ENCODE data around the gene MBTPS2.
"Not testable (repeated sequence)": the region's sequence is repeated elsewhere in the genome, so short reads cannot be mapped to it uniquely, and the experiment has no call there.

Gene MBTPS2

GRCh38 chrX:21839334-21840192 is at the start of gene MBTPS2:
TSS of gene MBTPS2 (plus strand) at chrX:21839617. CDS start at chrX:21839735, 118 bp downstream.
- peak; percentile 72 to 78 (median 74) for DNase-seq (ENCODE audit: low read depth in 2 of 3, low spot score in 1 of 3)

- no peak for DNase-seq (ENCODE audit: low read depth in 2 of 3, low spot score in 1 of 3)
These were observed 40.7 kb upstream of the MBTPS2 start for GRCh38 chrX:21798677-21799219.

GRCh38 chrX:21799767-21800166 is 39.6 kb upstream of the MBTPS2 start:
- no peak for DNase-seq (ENCODE audit: low read depth in 2 of 3, low spot score in 1 of 3)

GRCh38 chrX:21800344-21800770 is 39.1 kb upstream of the MBTPS2 start:
- DNase-seq (ENCODE audit: low read depth in 2 of 3, low spot score in 1 of 3) = no peak

- DNase-seq (ENCODE audit: low read depth in 2 of 3, low spot score in 1 of 3) = no peak
These were observed 37.3 kb upstream of the MBTPS2 start for GRCh38 chrX:21802054-21802670.

- no peak for DNase-seq (ENCODE audit: low read depth in 2 of 3, low spot score in 1 of 3)
These were observed 36.6 kb upstream of the MBTPS2 start for GRCh38 chrX:21802839-21803238.

- no peak for DNase-seq (ENCODE audit: low read depth in 2 of 3, low spot score in 1 of 3)
These were observed 32.7 kb upstream of the MBTPS2 start for GRCh38 chrX:21806691-21807090.

GRCh38 chrX:21811832-21812231 is 27.6 kb upstream of the MBTPS2 start:
- no peak for DNase-seq (ENCODE audit: low read depth in 2 of 3, low spot score in 1 of 3)

GRCh38 chrX:21812628-21813027 is 26.8 kb upstream of the MBTPS2 start:
- no peak for DNase-seq (ENCODE audit: low read depth in 2 of 3, low spot score in 1 of 3)

- DNase-seq (ENCODE audit: low read depth in 2 of 3, low spot score in 1 of 3) = no peak
These were observed 25.6 kb upstream of the MBTPS2 start for GRCh38 chrX:21813612-21814368.

GRCh38 chrX:21816136-21816535 is 23.3 kb upstream of the MBTPS2 start:
- no peak for DNase-seq (ENCODE audit: low read depth in 2 of 3, low spot score in 1 of 3)

- not testable (repeated sequence) for DNase-seq (ENCODE audit: low read depth in 2 of 3, low spot score in 1 of 3)
These were observed 19.2 kb upstream of the MBTPS2 start for GRCh38 chrX:21820170-21820569.

GRCh38 chrX:21821875-21822274 is 17.5 kb upstream of the MBTPS2 start:
- DNase-seq (ENCODE audit: low read depth in 2 of 3, low spot score in 1 of 3) = no peak

- no peak for DNase-seq (ENCODE audit: low read depth in 2 of 3, low spot score in 1 of 3)
These were observed 7.9 kb upstream of the MBTPS2 start for GRCh38 chrX:21831496-21831895.

GRCh38 chrX:21837056-21837455 is 2.4 kb upstream of the MBTPS2 start:
- DNase-seq (ENCODE audit: low read depth in 2 of 3, low spot score in 1 of 3) = no peak

GRCh38 chrX:21838937-21839333 is 482 bp upstream of the MBTPS2 start:
- DNase-seq (ENCODE audit: low read depth in 2 of 3, low spot score in 1 of 3) = no peak

- peak; percentile 5 to 20 (median 6) for DNase-seq (ENCODE audit: low read depth in 2 of 3, low spot score in 1 of 3)
These were observed 752 bp downstream of the MBTPS2 start for GRCh38 chrX:21840193-21840545.

GRCh38 chrX:21843179-21843578 is 3.8 kb downstream of the MBTPS2 start:
- no peak for DNase-seq (ENCODE audit: low read depth in 2 of 3, low spot score in 1 of 3)

- DNase-seq (ENCODE audit: low read depth in 2 of 3, low spot score in 1 of 3) = no peak
These were observed 5.7 kb downstream of the MBTPS2 start for GRCh38 chrX:21845096-21845495.

GRCh38 chrX:21847342-21847741 is 7.9 kb downstream of the MBTPS2 start:
- DNase-seq (ENCODE audit: low read depth in 2 of 3, low spot score in 1 of 3) = no peak

- DNase-seq (ENCODE audit: low read depth in 2 of 3, low spot score in 1 of 3) = no peak
These were observed 14.2 kb downstream of the MBTPS2 start for GRCh38 chrX:21853578-21853977.
